ENCODE data around the gene DLGAP1.

Gene DLGAP1

DNA sequence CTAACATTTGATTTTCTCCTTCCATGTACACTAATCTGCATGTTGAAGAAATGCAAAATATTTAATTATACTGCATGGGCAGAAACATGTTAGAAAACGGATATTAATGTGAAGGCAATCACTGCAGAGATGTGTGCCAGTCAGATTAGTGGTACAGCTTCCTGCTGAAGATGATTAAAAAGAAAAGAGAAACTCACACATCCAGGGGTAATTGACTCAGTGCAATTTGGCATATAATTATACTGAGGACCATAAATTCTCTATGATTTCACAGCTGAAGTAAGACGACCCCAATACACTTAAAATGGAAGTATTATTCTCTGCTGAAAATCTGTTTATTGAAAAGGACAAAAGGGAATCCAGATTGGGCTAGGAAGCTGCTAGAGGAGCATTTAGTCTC, 761.7 kb downstream of the DLGAP1 start:
- no peak for DNase-seq (ENCODE audit: low spot score in 2 of 2)
- Mint-ChIP-seq H3K4me3 (no peak overlapping the region), H3K4me1 (no peaks in the 10 kb centered on the region), H3K27ac (no peak overlapping the region), H3K36me3 (no peaks in the 10 kb centered on the region), H3K9me3 (peaks cover 4% of the 10 kb centered on the region)
- ATAC-seq = no peak

- Mint-ChIP-seq H3K27ac (no peak overlapping the region), H3K36me3 (no peaks in the 10 kb centered on the region), H3K4me1 (no peaks in the 10 kb centered on the region), H3K9me3 (peaks cover 4% of the 10 kb centered on the region), H3K4me3 (no peak overlapping the region)
- no peak for DNase-seq (ENCODE audit: low spot score in 2 of 2)
- ATAC-seq = no peak
Measured at GRCh38 chr18:3692691-3693090, 762.4 kb downstream of the DLGAP1 start.

- ATAC-seq (no peak), DNase-seq (ENCODE audit: low spot score in 2 of 2) (no peak)
- H3K36me3 Mint-ChIP-seq = no peaks in the 10 kb centered on the region
Measured at GRCh38 chr18:3692113-3692621, 762.9 kb downstream of the DLGAP1 start.

GRCh38 chr18:3691705-3692104, 763.4 kb downstream of the DLGAP1 start:
- ATAC-seq (no peak), DNase-seq (ENCODE audit: low spot score in 2 of 2) (no peak)
- Mint-ChIP-seq H3K27ac (no peak overlapping the region), H3K36me3 (no peaks in the 10 kb centered on the region), H3K9me3 (no peaks in the 10 kb centered on the region), H3K4me3 (no peak overlapping the region), H3K4me1 (no peaks in the 10 kb centered on the region)

More at GRCh38 chr18:3692113-3692621, 762.9 kb downstream of the DLGAP1 start:
- no peaks in the 10 kb centered on the region for H3K4me1 Mint-ChIP-seq
- H3K4me3 Mint-ChIP-seq = no peak overlapping the region
- no peak overlapping the region for H3K27ac Mint-ChIP-seq
- peaks cover 3% of the 10 kb centered on the region for H3K9me3 Mint-ChIP-seq

DNA sequence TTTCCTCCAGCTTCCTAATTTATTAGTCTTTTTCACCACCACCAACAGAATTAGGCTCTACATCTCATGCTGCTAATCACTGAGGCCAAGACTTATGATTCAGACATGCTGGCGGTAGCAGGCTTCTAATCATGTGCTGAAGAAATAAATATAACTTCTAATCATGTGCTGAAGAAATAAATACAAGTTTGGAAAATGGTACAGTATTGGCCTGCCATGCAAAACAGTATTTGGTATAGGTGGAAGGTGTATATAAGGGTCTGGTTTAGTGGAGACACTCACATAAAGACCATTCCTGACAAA, 764.4 kb downstream of the DLGAP1 start:
- no peak for ATAC-seq
- H3K4me1 Mint-ChIP-seq = no peaks in the 10 kb centered on the region
- H3K9me3 Mint-ChIP-seq = no peaks in the 10 kb centered on the region

GRCh38 chr18:3689986-3690763, 764.9 kb downstream of the DLGAP1 start:
- no peak for ATAC-seq
- H3K36me3 Mint-ChIP-seq = no peaks in the 10 kb centered on the region
- no peak overlapping the region for H3K27ac Mint-ChIP-seq
- H3K9me3 Mint-ChIP-seq = no peaks in the 10 kb centered on the region
- no peak for DNase-seq (ENCODE audit: low spot score in 2 of 2)
- no peaks in the 10 kb centered on the region for H3K4me1 Mint-ChIP-seq
- no peak overlapping the region for H3K4me3 Mint-ChIP-seq

More for the DNA sequence above, 764.4 kb downstream of the DLGAP1 start:
- no peaks in the 10 kb centered on the region for H3K36me3 Mint-ChIP-seq
- no peak overlapping the region for H3K4me3 Mint-ChIP-seq
- H3K27ac Mint-ChIP-seq = no peak overlapping the region
- DNase-seq (ENCODE audit: low spot score in 2 of 2) = no peak

GRCh38 chr18:3689091-3689490, 766.0 kb downstream of the DLGAP1 start:
- Mint-ChIP-seq H3K9me3 (no peaks in the 10 kb centered on the region), H3K4me3 (no peak overlapping the region), H3K27ac (no peak overlapping the region), H3K36me3 (no peaks in the 10 kb centered on the region), H3K4me1 (no peaks in the 10 kb centered on the region)
- no peak for DNase-seq (ENCODE audit: low spot score in 2 of 2)
- ATAC-seq = no peak

DNA sequence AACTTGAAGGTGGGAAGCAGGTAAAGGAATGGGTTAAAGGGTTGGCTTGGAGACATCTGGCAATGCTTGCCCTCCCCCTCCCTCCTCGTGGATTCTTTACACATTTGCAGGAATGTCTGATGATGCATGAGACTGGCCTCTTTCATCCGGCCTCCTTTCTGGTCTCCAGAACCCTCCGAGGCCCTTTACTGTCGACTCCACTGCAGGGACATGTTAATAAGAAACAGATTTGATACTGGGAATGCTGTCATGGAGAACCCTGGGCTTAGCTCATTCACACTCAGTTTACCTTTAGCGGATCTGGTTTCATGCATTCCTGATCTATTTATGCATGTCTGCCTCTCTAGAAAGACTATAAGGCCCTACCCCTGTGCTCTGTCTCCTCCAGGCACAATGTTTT, 766.4 kb downstream of the DLGAP1 start:
- H3K4me1 Mint-ChIP-seq = no peaks in the 10 kb centered on the region
- no peaks in the 10 kb centered on the region for H3K36me3 Mint-ChIP-seq
- no peaks in the 10 kb centered on the region for H3K9me3 Mint-ChIP-seq
- no peak for DNase-seq (ENCODE audit: low spot score in 2 of 2)
- no peak for ATAC-seq
- H3K4me3 Mint-ChIP-seq = no peak overlapping the region
- no peak overlapping the region for H3K27ac Mint-ChIP-seq

DNA sequence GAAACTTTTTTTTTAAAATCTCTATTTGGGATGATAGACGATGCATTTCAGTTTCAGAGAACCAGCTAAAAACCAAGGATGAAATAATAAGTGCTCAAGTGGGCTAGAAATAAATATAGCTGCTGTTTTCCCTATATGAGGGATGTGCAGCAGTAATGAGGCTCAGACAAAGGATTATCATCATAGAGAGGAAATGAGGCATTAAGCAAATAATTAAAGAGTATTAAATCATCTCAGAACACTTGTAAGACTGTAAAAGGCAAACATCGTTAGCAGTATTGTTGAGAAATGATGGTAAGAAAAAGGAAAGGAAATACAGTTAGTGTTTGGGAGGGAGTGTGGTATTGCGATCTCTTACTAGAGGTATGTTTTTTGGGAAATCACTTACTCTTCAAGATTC, 771.6 kb downstream of the DLGAP1 start:
- Mint-ChIP-seq H3K4me3 (no peak overlapping the region), H3K36me3 (no peaks in the 10 kb centered on the region), H3K4me1 (no peaks in the 10 kb centered on the region), H3K27ac (no peak overlapping the region), H3K9me3 (peaks cover 4% of the 10 kb centered on the region)
- DNase-seq (ENCODE audit: low spot score in 2 of 2) (no peak), ATAC-seq (no peak)

- H3K27ac Mint-ChIP-seq = no peak overlapping the region
- ATAC-seq (no peak), DNase-seq (ENCODE audit: low spot score in 2 of 2) (no peak)
- H3K4me3 Mint-ChIP-seq = no peak overlapping the region
- H3K36me3 Mint-ChIP-seq = no peaks in the 10 kb centered on the region
- H3K4me1 Mint-ChIP-seq = no peaks in the 10 kb centered on the region
- peaks cover 4% of the 10 kb centered on the region for H3K9me3 Mint-ChIP-seq
Measured at GRCh38 chr18:3682061-3682460, 773.0 kb downstream of the DLGAP1 start.

DNA sequence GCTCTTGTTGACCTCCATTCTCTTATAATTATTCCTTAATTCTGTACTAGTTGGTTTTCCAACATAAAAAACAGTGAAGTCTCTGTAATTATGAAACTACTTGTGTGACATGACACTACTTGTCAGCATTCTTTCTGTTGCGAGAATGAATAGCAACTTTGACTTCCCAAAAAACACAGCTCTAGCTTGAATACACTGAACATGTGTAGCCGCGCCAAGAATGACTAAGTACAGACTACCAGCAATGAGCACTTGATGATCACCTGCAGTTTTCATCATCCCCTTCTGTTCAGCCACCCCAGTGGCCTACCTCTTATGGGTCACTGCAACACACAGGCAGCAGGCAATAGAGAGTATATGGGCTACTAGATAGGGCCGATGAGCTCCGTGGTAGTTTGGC, 775.9 kb downstream of the DLGAP1 start:
- no peak overlapping the region for H3K27ac Mint-ChIP-seq
- H3K36me3 Mint-ChIP-seq = no peaks in the 10 kb centered on the region
- DNase-seq (ENCODE audit: low spot score in 2 of 2) (no peak), ATAC-seq (no peak)
- H3K4me1 Mint-ChIP-seq = no peaks in the 10 kb centered on the region
- H3K4me3 Mint-ChIP-seq = no peak overlapping the region
- H3K9me3 Mint-ChIP-seq = peaks cover 4% of the 10 kb centered on the region

- Mint-ChIP-seq H3K4me3 (no peak overlapping the region), H3K9me3 (no peaks in the 10 kb centered on the region), H3K4me1 (no peaks in the 10 kb centered on the region), H3K27ac (no peak overlapping the region), H3K36me3 (no peaks in the 10 kb centered on the region)
- ATAC-seq (no peak), DNase-seq (ENCODE audit: low spot score in 2 of 2) (no peak)
Measured at GRCh38 chr18:3675994-3676393, 779.1 kb downstream of the DLGAP1 start.

GRCh38 chr18:3675446-3675845, 779.7 kb downstream of the DLGAP1 start:
- Mint-ChIP-seq H3K27ac (no peak overlapping the region), H3K4me1 (no peaks in the 10 kb centered on the region), H3K9me3 (no peaks in the 10 kb centered on the region), H3K36me3 (no peaks in the 10 kb centered on the region), H3K4me3 (no peak overlapping the region)
- no peak for DNase-seq (ENCODE audit: low spot score in 2 of 2)
- no peak for ATAC-seq

DNA sequence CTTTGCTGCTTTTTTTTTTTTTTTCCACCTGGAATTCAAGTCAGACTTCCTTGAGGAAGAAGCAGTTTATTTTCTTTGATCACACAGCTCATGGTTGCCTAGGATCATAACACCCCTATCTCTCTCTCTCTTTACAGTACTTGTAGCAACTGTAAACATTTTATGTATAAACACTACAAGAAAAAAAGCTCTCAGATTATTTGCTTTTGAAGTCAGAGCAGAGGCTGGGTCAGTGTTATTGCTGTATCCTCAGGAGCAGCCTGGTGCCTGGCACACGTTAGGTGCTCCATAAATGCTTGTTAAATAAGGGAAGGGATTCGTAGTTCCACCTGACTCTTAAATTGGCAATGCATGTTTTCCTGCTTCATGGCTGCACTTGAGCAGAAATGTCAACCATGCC, 783.9 kb downstream of the DLGAP1 start:
- no peaks in the 10 kb centered on the region for H3K9me3 Mint-ChIP-seq
- no peak overlapping the region for H3K27ac Mint-ChIP-seq
- no peak overlapping the region for H3K4me3 Mint-ChIP-seq
- ATAC-seq (no peak), DNase-seq (ENCODE audit: low spot score in 2 of 2) (no peak)
- H3K36me3 Mint-ChIP-seq = no peaks in the 10 kb centered on the region
- H3K4me1 Mint-ChIP-seq = no peaks in the 10 kb centered on the region

DNA sequence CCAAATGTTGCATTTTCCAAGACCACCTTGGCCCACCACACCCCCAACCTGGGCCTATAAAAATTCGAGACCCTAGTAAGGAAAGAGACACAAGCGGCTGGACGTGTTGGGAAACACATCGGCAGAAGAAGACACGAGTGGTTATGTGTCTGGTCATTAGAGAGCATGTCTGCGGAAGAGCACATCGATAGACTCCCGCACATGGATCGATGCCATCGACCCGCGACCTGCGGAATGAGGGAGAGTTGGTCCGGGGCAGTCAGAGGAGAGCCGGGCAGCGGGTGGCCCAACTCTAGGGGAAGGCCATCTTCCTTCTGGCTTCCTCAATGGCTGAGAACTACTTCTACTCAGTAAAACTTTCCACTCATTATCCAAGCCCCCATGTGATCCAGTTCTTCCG, 785.7 kb downstream of the DLGAP1 start:
- Mint-ChIP-seq H3K36me3 (no peaks in the 10 kb centered on the region), H3K27ac (no peak overlapping the region), H3K9me3 (no peaks in the 10 kb centered on the region), H3K4me1 (peaks cover 3% of the 10 kb centered on the region), H3K4me3 (no peak overlapping the region)
- ATAC-seq (no peak), DNase-seq (ENCODE audit: low spot score in 2 of 2) (no peak)

DNA sequence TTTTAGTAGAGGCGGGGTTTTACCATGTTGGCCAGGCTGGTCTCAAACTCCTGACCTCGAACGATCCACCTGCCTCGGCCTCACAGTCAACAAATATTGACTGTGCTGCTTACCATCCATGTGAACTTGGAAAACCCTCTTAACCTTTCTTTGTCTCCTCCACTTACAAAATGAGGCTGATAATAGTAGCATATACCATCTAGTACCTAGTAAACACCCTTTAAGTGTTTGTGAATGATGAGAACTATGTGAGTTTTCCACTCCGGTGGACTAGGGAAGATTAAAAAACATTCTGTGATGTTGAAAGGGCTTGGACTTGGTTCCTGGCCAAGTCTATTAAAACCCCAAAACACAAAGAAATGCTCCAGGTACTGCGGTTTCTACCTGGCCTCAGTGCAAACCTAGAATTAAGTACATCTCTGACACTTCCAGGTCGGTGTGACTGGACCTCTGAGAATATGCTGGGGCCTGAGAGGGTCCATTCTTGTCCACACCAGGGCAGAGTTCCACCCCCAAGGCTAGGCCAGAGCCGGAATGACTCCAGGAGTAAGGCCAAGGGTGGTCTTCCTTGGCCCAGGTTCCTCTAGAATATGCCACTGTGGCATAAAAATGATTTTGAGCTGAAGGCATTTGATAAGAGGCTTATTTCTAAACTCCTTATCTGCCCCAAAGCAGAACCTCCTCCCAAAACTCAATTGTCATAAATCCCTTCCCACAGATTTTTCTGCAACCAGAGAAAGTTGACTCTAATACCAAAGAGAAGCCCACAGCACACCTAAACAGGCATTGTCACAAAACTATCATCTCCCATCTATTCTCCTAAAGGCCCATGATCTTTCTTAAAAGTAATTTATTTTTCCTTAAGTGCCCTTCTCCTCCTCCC, 787.6 kb downstream of the DLGAP1 start:
- peaks cover 6% of the 10 kb centered on the region for H3K4me1 Mint-ChIP-seq
- H3K9me3 Mint-ChIP-seq = no peaks in the 10 kb centered on the region
- ATAC-seq (no peak), DNase-seq (ENCODE audit: low spot score in 2 of 2) (no peak)
- no peaks in the 10 kb centered on the region for H3K36me3 Mint-ChIP-seq
- H3K27ac Mint-ChIP-seq = no peak overlapping the region
- no peak overlapping the region for H3K4me3 Mint-ChIP-seq

Data from stimulated activated effector memory CD8-positive, alpha-beta T cell treated with anti-CD3 and anti-CD28 coated beads, Interleukin-12 subunit alpha, Interleukin-12 subunit beta, amount 100 ng/mL, for 72 hours (primary cell).